Lower leg skin (tissue), 3 donors: Measurements from ENCODE around the gene BCO2.

Experiments
- POLR2A ChIP-seq, 2 donors: fragments of 450-650 bp; IDR thresholded peaks; one replicate each; pipeline ENCODE4 v1.6.1; 2016 to 2017; ENCODE audit warnings: antibody characterized with exemption in 2 of 2, mild to moderate bottlenecking in 1 of 2, moderate library complexity in 1 of 2
- TF ChIP-seq, protein P1 (sequence below), 3 donors: fragments of 450-650 bp; IDR thresholded peaks; one replicate each; pipeline ENCODE4 v1.5.1; 2016; ENCODE audit warnings: antibody characterized with exemption in 3 of 3, mild to moderate bottlenecking in 3 of 3, moderate library complexity in 2 of 3

DNA sequence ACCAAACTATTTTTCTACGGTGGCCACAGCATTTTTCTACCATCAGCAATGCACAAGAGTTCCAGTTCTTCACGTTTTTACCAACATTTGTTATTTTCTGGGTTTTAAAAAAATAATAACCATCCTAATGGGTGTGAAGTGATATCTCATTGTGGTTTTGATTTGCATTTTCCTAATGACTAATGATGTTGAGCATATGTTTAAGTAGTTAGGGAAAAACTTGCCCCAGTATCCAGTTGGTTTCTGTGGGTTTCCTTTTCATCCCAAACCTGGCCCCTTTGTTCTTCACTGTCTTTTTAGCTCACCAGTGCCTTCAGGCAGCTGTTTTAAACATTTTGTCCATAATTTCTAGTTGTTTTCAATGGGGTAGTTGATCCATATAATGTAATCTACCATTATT, 36.2 kb downstream of the BCO2 start:
- TF ChIP-seq, protein P1, sequence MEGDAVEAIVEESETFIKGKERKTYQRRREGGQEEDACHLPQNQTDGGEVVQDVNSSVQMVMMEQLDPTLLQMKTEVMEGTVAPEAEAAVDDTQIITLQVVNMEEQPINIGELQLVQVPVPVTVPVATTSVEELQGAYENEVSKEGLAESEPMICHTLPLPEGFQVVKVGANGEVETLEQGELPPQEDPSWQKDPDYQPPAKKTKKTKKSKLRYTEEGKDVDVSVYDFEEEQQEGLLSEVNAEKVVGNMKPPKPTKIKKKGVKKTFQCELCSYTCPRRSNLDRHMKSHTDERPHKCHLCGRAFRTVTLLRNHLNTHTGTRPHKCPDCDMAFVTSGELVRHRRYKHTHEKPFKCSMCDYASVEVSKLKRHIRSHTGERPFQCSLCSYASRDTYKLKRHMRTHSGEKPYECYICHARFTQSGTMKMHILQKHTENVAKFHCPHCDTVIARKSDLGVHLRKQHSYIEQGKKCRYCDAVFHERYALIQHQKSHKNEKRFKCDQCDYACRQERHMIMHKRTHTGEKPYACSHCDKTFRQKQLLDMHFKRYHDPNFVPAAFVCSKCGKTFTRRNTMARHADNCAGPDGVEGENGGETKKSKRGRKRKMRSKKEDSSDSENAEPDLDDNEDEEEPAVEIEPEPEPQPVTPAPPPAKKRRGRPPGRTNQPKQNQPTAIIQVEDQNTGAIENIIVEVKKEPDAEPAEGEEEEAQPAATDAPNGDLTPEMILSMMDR (IDR thresholded peaks at IDR 0.05), result no peak
- TF ChIP-seq POLR2A (IDR thresholded peaks at IDR 0.05), result no peak
